ENCODE results near the gene SNIP1. TPM values are rescaled to one million over a fixed set of nuclear protein-coding genes. Genes with fewer than 3 reads are reported as not detected.

SNIP1 gene
- total and polyA plus RNA-seq, 10 of the 15 experiments (the other 5 are each of a cell fraction or from before 2014, with no cell fraction given), result 2.7 to 22.4 (median 10.1) TPM

DNA sequence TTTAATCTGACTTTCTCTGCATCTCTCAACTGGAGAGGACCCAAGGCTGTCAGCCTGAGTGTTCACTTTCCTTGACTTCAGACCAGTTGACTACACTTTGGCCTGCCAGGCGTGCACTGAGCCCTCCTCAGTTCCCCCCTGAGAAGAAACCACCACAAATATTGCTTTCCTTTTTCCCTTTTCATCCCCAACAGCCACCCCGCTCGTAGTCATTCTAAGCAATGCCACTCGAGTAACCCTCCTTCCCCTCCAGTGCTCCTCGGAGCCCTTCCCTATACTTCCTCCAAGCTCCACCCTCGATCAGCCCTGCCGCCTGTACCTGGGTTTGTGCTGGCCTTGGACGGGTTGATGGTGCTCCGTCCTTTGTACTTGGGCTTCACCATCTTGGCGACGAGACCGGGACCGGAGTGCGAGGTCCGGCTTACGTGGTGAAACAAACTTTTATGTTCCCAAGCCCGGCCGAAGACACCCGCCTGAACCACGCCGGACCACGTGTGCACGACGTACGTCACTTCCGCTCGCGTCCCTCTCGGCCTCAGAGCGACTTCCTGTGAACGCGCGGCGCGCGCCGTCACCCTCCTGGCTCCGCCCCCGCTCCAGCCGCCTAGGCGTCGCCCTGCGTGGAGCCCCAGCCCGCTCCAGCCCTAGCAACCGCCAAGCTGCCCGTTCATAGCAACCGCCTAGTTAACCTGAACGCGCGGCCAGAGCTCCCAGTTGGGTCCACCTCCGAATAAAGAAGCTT is 41.5 kb upstream of the SNIP1 start, which contains the start of gene GNL2 (continued):
- TF ChIP-seq NFYB (IDR thresholded peaks at IDR 0.05; ENCODE audit: insufficient read depth, low read depth, low read length) (no peak), BACH1 (IDR thresholded peaks at IDR 0.05; ENCODE audit: borderline replicate concordance) (0 out of 2 replicates have a peak, but pooled peaks have one; percentile 25), RUNX3 (IDR thresholded peaks at IDR 0.05; ENCODE audit: low read length) (peak; percentile 23), STAT1 (conservative IDR thresholded peaks at IDR 0.05) (0 out of 2 replicates have a peak, but pooled peaks have one; percentile 35), NR2C1 (IDR thresholded peaks at IDR 0.05) (no peak), NR2F1 (conservative IDR thresholded peaks at IDR 0.05) (no peak), GATAD2B (conservative IDR thresholded peaks at IDR 0.05; ENCODE audit: low read depth) (no peak), CBFB (IDR thresholded peaks at IDR 0.05; ENCODE audit: low read depth) (0 out of 2 replicates have a peak, but pooled peaks have one; percentile 43), RB1 (IDR thresholded peaks at IDR 0.05; ENCODE audit: borderline replicate concordance) (peak; percentile 65), ATF7 (IDR thresholded peaks at IDR 0.05; ENCODE audit: low read depth) (peak; percentile 62), RAD51 (IDR thresholded peaks at IDR 0.05) (peak; percentile 88), MLLT1 (IDR thresholded peaks at IDR 0.05) (no peak), MEF2B (IDR thresholded peaks at IDR 0.05; ENCODE audit: partially characterized antibody, poor library complexity, severe bottlenecking) (no peak), RFX5 (IDR thresholded peaks at IDR 0.05; ENCODE audit: low read depth, low read length) (no peak), PAX5 (IDR thresholded peaks at IDR 0.05; ENCODE audit: borderline replicate concordance, low read depth, low read length) (no peak), IKZF2 (IDR thresholded peaks at IDR 0.05) (no peak), GABPA (IDR thresholded peaks at IDR 0.05; ENCODE audit: low read depth) (peak; percentile 87), PML (IDR thresholded peaks at IDR 0.05; ENCODE audit: low read length) (peak; percentile 93), SP1 (IDR thresholded peaks at IDR 0.05; ENCODE audit: low read depth, low read length) (peak; percentile 31), IKZF1 (conservative IDR thresholded peaks at IDR 0.05) (peak; percentile 57; the same call in 1 of the 2 replicates)
- TF ChIP-seq, protein P1, sequence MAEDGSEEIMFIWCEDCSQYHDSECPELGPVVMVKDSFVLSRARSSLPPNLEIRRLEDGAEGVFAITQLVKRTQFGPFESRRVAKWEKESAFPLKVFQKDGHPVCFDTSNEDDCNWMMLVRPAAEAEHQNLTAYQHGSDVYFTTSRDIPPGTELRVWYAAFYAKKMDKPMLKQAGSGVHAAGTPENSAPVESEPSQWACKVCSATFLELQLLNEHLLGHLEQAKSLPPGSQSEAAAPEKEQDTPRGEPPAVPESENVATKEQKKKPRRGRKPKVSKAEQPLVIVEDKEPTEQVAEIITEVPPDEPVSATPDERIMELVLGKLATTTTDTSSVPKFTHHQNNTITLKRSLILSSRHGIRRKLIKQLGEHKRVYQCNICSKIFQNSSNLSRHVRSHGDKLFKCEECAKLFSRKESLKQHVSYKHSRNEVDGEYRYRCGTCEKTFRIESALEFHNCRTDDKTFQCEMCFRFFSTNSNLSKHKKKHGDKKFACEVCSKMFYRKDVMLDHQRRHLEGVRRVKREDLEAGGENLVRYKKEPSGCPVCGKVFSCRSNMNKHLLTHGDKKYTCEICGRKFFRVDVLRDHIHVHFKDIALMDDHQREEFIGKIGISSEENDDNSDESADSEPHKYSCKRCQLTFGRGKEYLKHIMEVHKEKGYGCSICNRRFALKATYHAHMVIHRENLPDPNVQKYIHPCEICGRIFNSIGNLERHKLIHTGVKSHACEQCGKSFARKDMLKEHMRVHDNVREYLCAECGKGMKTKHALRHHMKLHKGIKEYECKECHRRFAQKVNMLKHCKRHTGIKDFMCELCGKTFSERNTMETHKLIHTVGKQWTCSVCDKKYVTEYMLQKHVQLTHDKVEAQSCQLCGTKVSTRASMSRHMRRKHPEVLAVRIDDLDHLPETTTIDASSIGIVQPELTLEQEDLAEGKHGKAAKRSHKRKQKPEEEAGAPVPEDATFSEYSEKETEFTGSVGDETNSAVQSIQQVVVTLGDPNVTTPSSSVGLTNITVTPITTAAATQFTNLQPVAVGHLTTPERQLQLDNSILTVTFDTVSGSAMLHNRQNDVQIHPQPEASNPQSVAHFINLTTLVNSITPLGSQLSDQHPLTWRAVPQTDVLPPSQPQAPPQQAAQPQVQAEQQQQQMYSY (CRISPR knock-in tag; IDR thresholded peaks at IDR 0.05), result no peak
- TF ChIP-seq, protein P2, sequence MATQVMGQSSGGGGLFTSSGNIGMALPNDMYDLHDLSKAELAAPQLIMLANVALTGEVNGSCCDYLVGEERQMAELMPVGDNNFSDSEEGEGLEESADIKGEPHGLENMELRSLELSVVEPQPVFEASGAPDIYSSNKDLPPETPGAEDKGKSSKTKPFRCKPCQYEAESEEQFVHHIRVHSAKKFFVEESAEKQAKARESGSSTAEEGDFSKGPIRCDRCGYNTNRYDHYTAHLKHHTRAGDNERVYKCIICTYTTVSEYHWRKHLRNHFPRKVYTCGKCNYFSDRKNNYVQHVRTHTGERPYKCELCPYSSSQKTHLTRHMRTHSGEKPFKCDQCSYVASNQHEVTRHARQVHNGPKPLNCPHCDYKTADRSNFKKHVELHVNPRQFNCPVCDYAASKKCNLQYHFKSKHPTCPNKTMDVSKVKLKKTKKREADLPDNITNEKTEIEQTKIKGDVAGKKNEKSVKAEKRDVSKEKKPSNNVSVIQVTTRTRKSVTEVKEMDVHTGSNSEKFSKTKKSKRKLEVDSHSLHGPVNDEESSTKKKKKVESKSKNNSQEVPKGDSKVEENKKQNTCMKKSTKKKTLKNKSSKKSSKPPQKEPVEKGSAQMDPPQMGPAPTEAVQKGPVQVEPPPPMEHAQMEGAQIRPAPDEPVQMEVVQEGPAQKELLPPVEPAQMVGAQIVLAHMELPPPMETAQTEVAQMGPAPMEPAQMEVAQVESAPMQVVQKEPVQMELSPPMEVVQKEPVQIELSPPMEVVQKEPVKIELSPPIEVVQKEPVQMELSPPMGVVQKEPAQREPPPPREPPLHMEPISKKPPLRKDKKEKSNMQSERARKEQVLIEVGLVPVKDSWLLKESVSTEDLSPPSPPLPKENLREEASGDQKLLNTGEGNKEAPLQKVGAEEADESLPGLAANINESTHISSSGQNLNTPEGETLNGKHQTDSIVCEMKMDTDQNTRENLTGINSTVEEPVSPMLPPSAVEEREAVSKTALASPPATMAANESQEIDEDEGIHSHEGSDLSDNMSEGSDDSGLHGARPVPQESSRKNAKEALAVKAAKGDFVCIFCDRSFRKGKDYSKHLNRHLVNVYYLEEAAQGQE (IDR thresholded peaks at IDR 0.05; ENCODE audit: low read depth, low read length), result no peak
